CD4-positive, alpha-beta T cell treated with Interleukin-12 subunit alpha and Interleukin-12 subunit beta, for 1 hour (primary cell): Measurements from ENCODE around the gene RANGRF.
"Not testable (repeated sequence)": the region's sequence is repeated elsewhere in the genome, so short reads cannot be mapped to it uniquely, and the experiment has no call there.

ENCODE experiments used
- DNase-seq: peaks from one replicate; pipeline ENCODE4 v3.0.0-alpha.2; 2020

The RANGRF gene, protein sequence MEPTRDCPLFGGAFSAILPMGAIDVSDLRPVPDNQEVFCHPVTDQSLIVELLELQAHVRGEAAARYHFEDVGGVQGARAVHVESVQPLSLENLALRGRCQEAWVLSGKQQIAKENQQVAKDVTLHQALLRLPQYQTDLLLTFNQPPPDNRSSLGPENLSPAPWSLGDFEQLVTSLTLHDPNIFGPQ

DNA sequence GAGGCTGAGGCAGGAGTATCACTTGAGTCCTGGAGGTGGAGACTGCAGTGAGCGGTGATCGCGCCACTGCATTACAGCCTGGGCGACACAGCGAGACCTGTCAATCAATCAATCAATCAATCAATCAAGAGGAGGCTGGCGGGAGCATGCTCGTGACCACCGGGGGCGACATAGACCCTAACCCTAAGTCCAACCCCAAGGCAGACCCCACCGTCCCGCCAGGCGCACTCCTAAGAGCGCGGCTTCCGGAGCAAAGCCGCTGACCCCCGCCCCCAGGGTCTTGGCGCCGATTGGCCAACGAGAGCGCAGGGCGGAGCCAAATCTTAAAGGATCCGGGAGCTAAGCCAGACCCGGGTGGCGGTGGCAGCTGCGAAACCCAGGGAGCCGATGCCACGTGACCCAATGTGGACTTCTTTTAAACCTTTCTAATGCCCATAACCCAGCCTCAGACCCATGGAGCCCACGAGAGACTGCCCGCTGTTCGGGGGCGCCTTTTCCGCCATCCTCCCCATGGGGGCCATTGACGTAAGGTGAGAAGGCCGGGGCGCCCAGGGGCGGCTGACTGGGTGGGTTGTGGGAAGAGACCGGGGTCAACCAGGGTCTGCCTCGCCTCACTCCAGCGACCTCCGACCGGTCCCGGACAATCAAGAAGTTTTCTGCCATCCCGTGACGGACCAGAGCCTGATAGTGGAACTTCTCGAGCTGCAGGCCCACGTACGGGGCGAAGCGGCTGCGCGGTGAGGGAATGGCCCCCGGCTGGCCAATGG is at the start of gene RANGRF:
RANGRF (plus strand) TSS at position 335 of the 767 bp plus-strand sequence; CDS start at position 454, 119 bp downstream.
- DNase-seq = peak; percentile 82

DNA sequence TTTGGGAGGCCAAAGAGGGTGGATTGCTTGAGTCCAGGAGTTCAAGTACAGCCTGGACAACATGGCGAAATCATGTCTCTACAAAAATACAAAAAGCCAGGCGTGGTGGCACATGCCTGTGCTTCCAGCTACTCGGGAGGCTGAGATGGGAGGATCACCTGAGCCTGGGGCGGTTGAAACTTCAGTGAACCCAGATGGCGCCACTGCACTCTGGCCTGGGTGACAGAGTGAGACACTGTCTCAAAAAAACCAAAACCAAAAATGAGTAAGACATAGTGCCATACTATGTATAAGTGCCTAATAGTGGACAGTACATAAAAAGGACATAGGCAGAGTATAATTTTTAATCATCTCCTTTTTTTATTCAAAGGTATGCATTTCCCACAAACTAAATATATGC is 44.6 kb upstream of the RANGRF start:
- peak; percentile 47 for DNase-seq

DNA sequence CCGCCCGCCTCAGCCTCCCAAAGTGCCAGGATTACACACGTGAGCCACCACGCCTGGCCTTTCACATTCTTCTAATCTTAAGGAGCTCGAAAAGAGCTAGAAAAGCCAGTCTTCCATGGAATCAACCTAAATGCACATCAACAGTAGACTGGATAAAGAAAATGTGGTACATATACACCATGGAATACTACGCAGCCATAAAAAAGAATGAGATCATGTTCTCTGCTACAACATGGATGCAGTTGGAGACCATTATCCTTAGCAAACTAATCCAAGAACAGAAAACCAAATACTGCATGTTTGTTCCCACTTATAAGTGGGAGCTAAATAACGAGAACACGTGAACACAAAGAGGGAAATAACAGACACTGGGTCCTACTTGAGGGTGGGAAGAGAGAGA is 43.7 kb upstream of the RANGRF start:
- DNase-seq = no peak

DNA sequence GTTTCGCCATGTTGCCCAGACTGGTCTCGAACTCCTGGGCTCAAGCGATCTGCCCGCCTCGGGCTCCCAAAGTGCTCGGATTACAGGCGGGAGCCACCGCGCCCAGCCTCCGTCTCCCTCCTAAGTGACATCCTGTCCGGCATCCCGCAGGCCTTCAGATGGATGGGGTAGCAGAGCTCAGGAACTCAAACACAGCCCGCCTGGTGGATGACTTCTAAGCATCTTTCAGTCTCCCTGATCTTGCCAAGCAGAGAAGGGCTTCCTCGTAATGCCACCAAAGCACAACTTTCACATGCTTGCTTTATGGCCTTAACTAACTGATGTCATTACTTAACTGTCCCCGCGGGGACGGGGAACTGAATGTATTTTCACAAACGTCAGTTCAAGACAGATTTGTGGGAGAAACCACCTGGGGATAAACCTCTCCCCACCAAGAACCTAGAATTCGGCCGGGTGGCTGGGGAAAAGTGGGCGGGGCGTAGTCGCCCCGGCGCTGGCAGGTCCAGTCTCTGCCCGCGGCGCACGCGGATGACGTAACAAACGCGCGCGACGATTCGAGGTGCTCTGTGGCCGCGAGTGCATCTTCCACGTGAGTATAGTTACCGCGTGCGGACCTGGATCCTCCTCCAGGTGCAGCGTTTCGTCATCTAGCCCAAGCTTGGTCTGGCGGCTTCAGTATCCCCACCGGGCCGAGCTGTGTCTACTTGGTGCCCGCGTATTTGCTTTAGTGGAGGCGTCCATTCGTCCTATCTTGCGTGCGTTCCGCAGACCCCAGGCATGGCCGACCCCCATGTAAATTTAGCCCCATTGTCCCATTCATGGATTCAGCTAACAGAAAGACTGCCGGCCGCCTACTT is 39.5 kb upstream of the RANGRF start, which contains the start of gene PFAS:
PFAS (plus strand) TSS at position 539 of the 857 bp plus-strand sequence. CDS start 4,649 bp downstream, outside the sequence.
- peak; percentile 95 for DNase-seq

DNA sequence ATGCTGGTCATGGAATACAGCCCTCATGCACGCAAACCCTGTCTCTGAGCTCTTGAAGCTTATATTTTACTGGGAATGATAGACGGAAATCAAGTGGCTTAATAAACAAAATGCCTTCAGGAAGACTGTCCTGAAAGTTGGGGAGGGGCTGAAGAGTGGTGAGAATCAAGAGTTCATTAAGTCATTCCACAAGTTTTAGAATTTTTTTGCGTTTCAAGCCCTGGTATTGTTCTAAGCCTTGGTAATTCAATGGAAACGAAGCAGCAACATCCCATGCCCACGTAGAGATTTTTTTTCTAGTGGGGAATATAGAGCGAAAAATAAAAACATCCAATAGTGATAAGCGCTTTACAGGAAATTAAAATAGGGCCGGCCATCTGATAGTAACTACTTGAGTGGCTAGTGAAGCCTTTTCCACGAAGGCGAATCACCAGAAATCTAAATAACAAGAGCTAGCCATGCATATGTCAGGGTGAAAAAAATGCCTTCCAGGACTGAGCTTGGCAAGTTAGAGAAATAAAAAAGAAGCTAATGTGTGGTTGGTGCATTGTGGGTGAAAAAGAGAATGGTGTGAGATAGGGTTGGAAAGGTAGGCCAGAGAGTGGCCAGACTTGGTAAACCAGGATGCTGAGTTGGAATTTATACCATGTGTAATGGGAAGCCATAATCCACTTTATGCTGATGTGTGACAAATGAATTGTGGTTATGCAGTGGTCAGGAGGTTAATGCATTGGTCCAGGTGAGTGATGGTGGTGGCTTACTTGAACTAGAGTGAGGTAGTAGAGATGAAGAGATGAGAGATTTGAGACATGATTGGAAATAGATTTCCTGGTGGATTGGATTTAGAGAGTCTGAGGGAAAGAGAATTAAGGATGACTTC is 38.6 kb upstream of the RANGRF start:
- DNase-seq = no peak

DNA sequence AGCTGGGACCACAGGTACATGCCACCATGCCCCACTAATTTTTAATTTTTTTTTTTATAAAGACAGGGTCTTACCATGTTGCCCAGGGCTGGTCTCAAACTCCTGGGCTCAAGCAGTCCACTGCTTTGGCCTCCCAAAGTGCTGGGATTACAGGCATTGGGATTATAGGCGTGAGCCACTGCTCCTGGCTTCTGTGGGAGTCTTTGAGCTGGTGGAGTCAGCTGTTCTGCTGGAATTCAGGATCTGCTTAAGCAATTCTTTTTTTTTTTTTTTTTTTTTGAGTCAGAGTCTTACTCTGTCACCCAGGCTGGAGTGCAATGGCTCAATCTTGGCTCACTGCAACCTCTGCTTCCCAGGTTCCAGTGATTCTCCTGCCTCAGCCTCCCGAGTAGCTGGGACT is 37.1 kb upstream of the RANGRF start:
- not testable (repeated sequence) for DNase-seq

DNA sequence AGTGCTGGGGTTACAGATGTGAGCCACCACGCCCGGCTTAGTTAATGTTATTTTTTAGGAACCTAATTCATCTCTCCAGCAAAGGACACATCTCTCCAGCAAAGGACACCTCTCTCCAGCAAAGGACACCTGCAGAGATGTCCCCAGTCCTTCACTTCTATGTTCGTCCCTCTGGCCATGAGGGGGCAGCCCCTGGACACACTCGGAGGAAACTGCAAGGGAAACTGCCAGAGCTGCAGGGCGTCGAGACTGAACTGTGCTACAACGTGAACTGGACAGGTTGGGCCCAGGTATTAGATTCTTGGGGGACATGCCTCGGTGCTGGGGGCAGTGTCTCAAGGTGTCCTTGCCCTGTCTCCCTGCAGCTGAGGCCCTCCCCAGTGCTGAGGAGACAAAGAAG is 34.7 kb upstream of the RANGRF start:
- peak; percentile 11 for DNase-seq

DNA sequence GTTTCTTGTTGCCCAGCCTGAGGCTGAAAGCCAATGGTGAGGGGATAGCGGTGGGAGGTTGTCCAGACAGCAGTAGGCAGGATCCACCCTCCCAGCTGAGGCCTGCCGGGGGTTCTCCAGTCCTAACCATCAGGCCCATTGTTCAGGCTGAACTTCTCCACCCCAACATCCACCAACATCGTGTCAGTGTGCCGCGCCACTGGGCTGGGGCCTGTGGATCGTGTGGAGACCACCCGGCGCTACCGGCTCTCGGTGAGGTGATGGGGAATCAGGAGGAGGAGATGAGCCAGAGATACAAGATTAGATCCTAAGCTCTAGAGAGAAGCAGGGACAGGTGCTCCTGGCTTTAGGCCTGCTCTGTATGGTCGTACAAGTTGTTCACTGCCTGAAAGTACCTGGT is 33.6 kb upstream of the RANGRF start:
- no peak for DNase-seq

DNA sequence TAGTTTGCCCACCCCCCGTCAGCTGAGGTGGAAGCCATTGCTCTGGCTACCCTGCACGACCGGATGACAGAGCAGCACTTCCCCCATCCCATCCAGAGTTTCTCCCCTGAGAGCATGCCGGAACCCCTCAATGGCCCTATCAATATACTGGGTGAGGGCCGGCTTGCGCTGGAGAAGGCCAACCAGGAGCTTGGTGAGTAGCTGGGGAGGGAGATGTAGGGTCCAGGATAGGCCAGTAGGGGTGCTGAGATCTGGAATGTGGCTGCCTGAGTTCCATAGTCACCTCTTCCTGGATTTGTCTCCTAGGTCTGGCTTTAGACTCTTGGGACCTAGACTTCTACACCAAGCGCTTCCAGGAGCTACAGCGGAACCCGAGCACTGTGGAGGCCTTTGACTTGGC is 33.0 kb upstream of the RANGRF start:
- DNase-seq = no peak

DNA sequence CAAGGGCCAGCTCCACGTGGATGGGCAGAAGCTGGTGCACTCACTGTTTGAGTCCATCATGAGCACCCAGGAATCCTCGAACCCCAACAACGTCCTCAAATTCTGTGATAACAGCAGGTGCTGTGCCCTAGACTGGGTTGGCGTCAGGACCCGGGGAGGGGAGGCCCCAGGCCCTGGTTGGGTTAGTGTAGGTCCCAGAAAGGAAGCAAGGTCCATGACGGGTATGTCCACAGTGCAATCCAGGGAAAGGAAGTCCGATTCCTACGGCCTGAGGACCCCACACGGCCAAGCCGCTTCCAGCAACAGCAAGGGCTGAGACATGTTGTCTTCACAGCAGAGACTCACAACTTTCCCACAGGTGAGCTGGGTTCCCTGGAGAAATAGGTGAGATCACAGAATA is 32.2 kb upstream of the RANGRF start:
- DNase-seq = no peak

DNA sequence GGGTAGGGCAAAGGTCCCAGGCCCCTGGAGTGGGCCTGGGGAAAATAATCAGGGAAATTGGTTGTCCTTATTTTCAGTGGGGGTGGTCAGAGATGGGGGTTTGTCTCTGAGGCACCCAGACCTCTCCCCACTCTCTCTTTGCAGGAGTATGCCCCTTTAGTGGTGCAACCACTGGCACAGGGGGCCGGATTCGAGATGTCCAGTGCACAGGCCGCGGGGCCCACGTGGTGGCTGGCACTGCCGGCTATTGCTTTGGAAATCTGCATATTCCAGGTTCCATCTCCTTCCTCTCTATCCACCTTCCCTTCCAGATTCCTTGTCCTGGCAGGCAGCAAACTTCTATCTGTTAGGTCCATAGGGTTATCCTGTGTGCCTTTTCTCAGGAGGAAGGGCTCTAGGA is 31.8 kb upstream of the RANGRF start:
- no peak for DNase-seq

DNA sequence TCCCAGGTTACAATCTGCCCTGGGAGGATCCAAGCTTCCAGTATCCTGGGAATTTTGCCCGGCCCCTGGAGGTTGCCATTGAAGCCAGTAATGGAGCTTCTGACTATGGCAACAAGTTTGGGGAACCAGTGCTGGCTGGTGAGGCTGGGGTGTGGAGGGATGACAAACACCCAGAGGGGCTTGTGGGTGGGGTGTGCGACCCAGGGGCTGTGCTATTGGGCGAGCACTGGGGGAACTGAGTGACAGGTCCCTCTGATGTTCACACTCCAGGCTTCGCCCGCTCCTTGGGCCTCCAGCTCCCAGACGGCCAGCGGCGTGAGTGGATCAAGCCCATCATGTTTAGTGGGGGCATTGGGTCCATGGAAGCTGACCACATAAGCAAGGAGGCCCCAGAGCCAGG is 30.7 kb upstream of the RANGRF start:
- no peak for DNase-seq

DNA sequence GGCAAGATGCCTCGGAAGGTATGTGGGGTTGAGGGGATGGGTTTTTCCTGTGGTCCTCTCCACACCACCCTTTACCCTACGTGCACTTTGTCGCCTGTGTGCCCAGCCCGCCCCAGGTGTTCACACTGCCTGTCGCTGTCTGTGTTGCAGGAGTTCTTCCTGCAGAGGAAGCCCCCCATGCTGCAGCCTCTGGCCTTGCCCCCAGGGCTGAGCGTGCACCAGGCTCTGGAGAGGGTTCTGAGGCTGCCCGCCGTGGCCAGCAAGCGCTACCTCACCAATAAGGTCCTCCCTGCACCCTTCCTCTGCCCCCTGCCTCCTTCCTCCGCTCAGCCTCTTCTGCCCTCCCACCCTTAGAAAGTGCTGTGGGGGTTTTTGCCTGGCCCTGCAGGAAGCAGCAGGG is 24.1 kb upstream of the RANGRF start:
- DNase-seq = no peak

DNA sequence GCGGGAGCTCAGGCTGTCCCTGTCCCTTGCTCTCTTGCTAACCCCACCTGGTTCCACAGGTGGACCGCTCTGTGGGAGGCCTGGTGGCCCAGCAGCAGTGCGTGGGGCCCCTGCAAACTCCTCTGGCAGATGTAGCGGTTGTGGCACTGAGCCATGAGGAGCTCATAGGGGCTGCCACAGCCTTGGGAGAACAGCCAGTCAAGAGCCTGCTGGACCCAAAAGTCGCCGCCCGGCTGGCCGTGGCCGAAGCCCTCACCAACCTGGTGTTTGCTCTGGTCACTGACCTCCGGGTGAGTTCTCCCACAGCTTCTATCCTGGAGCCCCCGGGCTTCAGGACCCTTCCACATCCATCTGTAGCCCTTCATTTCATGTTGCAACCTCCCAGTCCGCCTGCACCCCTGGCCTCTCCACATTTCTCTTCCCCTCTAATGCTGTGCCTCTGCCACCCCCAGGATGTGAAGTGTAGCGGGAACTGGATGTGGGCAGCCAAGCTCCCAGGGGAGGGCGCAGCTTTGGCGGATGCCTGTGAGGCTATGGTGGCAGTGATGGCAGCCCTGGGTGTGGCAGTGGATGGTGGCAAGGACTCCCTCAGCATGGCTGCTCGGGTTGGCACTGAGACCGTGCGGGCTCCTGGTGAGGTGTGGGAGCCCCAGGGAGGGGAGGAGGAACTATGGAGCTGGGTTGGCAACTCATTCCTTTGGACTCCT is 23.5 kb upstream of the RANGRF start:
- DNase-seq = no peak

DNA sequence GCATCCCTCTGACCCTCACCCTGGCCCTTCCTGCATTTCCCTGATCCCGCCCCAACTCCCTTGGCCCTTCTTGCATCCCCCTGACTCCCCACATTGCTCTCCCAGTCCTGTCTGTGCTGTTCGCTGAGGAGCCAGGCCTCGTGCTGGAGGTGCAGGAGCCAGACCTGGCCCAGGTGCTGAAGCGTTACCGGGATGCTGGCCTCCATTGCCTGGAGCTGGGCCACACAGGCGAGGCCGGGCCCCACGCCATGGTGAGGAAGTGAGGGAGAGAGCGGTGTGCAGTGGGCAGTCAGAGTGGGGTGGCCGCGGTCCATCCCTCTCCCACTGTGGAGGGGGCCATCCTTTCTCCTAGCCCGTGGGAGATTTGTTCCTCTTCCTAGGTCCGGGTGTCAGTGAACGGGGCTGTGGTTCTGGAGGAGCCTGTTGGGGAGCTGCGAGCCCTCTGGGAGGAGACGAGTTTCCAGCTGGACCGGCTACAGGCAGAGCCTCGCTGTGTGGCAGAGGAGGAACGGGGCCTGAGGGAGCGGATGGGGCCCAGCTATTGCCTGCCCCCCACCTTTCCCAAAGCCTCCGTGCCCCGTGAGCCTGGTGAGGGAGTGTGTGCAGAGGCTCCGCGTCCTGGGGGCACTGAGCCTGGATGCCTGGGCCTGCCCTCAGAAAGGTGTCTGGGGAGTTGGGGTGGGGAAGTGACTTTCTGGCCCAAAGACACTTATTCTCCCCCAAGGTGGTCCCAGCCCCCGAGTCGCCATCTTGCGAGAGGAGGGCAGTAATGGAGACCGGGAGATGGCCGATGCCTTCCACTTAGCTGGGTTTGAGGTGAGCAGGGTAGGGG is 21.6 kb upstream of the RANGRF start:
- DNase-seq = no peak

DNA sequence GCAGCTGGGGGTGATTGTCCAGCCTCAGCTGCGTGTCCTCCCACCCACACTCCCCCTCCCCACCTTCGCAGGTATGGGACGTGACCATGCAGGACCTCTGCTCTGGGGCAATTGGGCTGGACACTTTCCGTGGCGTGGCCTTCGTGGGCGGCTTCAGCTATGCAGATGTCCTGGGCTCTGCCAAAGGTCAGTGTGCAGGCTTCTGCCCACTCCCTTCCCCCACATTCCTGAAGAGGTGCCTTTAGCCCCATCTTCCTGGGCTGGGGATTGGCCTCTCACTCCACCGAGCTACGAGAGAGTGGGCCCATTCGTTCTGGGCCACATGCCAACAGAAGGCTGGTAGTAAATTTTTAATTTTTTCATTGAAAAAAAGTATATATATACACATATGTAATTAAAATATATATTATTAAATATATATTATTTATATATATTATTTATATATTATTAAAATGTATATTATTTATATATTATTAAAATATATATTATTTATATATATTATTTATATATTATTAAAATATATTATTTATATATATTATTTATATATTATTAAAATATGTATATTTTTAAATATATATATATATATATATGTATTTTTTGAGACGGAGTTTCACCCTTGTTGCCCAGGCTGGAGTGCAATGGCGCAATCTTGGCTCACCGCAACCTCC is 20.9 kb upstream of the RANGRF start:
- DNase-seq = no peak

DNA sequence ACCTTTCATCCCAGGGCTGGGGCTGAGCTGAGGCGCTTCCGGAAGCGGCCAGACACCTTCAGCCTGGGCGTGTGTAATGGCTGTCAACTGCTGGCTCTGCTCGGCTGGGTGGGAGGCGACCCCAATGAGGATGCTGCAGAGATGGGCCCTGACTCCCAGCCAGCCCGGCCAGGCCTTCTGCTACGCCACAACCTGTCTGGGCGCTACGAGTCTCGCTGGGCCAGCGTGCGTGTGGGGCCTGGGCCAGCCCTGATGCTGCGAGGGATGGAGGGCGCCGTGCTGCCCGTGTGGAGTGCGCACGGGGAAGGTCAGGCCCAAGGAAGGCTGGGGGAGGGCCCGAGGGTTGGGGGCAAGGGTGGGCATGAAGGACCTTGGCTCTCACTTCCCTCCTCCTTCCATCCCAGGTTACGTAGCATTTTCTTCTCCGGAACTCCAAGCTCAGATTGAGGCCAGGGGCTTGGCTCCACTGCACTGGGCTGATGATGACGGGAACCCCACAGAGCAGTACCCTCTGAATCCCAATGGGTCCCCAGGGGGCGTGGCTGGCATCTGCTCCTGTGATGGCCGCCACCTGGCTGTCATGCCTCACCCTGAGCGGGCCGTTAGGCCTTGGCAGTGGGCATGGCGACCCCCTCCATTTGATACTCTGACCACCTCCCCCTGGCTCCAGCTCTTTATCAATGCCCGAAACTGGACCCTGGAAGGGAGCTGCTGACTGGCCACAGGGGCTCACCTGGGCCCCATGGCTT is 19.7 kb upstream of the RANGRF start:
- DNase-seq = no peak

DNA sequence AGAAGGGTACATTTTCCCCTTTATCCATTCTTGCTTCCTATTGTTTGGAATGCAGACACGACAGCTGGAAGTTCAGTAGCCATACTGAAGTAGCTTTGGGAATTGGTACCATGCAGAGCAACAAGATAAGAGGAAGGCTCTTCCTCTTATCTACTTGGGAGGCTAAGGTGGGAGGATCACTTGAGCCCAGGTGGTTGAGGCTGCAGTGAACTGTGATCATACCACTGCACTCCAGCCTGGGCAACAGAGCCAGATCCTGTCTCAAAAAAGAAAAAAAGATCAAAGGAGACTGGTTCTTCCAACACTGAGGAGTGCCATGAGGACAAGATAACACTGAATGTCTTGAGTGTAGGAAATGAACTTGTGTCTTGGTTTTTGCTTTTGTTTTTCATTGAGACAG is 16.0 kb upstream of the RANGRF start:
- no peak for DNase-seq

DNA sequence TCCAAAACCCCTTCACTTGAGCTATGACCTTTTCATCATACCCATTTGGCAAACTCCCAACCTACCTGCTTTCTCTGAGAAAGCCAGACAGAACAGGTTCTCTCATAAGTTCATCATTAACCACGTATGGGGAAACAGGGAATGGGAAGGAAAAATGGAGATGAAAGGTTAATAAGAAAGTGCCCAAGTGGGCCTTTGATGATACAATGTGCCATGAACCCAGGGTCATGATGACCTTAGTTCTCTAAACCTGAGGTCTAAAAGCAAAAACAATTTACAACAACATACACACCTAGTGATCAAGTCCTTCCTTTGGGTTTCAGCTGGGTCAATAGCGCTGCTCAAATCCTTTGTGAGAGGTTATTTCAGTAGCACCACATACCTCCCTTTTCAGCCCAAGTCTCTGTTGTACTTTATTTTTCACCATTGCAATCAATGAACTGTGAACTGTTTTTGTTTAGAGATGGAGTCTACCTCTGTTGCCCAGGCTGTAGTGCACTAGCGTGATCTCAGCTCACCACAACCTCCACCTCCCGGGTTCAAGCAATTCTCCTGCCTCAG is 14.5 kb upstream of the RANGRF start:
- no peak for DNase-seq
